Measurements from ENCODE around the gene OR52E4.

OR52E4 gene

GRCh38 chr11:5923794-5924193 is 43.4 kb downstream of the OR52E4 start:
- DNase-seq (ENCODE audit: low read depth) = peak; percentile 28
- no peak overlapping the region for H3K4me3 ChIP-seq (ENCODE audit: low read length)
- TF ChIP-seq CTCF (IDR thresholded peaks at IDR 0.05; ENCODE audit: insufficient read depth, low read depth, low read length, missing control alignments) = no peak

- H3K4me3 ChIP-seq (ENCODE audit: low read length) = no peak overlapping the region
- TF ChIP-seq CTCF (IDR thresholded peaks at IDR 0.05; ENCODE audit: insufficient read depth, low read depth, low read length, missing control alignments) = no peak
- DNase-seq (ENCODE audit: low read depth) = no peak
These were observed 47.8 kb downstream of the OR52E4 start for GRCh38 chr11:5928271-5928670.

- TF ChIP-seq CTCF (IDR thresholded peaks at IDR 0.05; ENCODE audit: insufficient read depth, low read depth, low read length, missing control alignments) = no peak
- DNase-seq (ENCODE audit: low read depth) = no peak
- H3K4me3 ChIP-seq (ENCODE audit: low read length) = no peak overlapping the region
These were observed 48.4 kb downstream of the OR52E4 start for GRCh38 chr11:5928811-5929210.

- DNase-seq (ENCODE audit: low read depth) = no peak
- TF ChIP-seq CTCF (IDR thresholded peaks at IDR 0.05; ENCODE audit: insufficient read depth, low read depth, low read length, missing control alignments) = no peak
- no peak overlapping the region for H3K4me3 ChIP-seq (ENCODE audit: low read length)
These were observed 49.3 kb downstream of the OR52E4 start for GRCh38 chr11:5929571-5930368.

- TF ChIP-seq CTCF (IDR thresholded peaks at IDR 0.05; ENCODE audit: insufficient read depth, low read depth, low read length, missing control alignments) = no peak
- H3K4me3 ChIP-seq (ENCODE audit: low read length) = no peak overlapping the region
- DNase-seq (ENCODE audit: low read depth) = no peak
These were observed 50.2 kb downstream of the OR52E4 start for GRCh38 chr11:5930614-5931013.

- no peak for DNase-seq (ENCODE audit: low read depth)
- no peak for TF ChIP-seq CTCF (IDR thresholded peaks at IDR 0.05; ENCODE audit: insufficient read depth, low read depth, low read length, missing control alignments)
- H3K4me3 ChIP-seq (ENCODE audit: low read length) = no peak overlapping the region
These were observed 50.6 kb downstream of the OR52E4 start for GRCh38 chr11:5931061-5931460.

GRCh38 chr11:5932671-5933070 is 52.2 kb downstream of the OR52E4 start:
- DNase-seq (ENCODE audit: low read depth) = no peak
- TF ChIP-seq CTCF (IDR thresholded peaks at IDR 0.05; ENCODE audit: insufficient read depth, low read depth, low read length, missing control alignments) = no peak

More at GRCh38 chr11:5932671-5933070, 52.2 kb downstream of the OR52E4 start:
- H3K4me3 ChIP-seq (ENCODE audit: low read length) = no peak overlapping the region
